Measurements from ENCODE around the gene C10orf90. TPM values are rescaled to one million over a fixed set of nuclear protein-coding genes. Genes with fewer than 3 reads are reported as not detected.

C10orf90 gene
- total RNA-seq, 1 donor from 2014 or later: not detected

DNA sequence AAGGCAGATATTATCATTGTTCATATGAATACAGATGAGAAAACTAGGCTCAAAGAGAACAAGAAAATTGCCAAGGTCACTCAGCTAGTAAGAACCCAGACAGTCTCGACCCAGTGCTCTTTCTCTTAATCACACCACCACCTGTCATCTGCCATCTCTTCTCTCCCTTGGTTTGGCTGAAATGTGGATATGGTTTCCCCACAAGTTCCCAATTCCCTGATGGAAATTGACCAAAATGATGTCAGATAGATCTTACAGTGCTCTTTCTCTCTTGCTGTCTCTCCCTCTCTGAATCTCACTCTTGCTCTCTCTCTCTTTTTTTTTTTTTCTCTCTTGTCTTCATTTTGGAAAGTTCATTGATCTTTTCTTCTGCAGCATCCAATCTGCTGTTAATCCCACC, 9.1 kb downstream of the C10orf90 start:
- Histone ChIP-seq H3K4me3 (no peak overlapping the region), H3K27ac (no peak overlapping the region), H3K9me3 (no peaks in the 10 kb centered on the region), H3K4me1 (no peaks in the 10 kb centered on the region), H3K36me3 (no peaks in the 10 kb centered on the region), H3K27me3 (ENCODE audit: low read depth) (no peaks in the 10 kb centered on the region)
- intact Hi-C loops (cut with DNase I): no loop called here
- ATAC-seq (no peak), DNase-seq (no peak)
- TF ChIP-seq, protein P1, sequence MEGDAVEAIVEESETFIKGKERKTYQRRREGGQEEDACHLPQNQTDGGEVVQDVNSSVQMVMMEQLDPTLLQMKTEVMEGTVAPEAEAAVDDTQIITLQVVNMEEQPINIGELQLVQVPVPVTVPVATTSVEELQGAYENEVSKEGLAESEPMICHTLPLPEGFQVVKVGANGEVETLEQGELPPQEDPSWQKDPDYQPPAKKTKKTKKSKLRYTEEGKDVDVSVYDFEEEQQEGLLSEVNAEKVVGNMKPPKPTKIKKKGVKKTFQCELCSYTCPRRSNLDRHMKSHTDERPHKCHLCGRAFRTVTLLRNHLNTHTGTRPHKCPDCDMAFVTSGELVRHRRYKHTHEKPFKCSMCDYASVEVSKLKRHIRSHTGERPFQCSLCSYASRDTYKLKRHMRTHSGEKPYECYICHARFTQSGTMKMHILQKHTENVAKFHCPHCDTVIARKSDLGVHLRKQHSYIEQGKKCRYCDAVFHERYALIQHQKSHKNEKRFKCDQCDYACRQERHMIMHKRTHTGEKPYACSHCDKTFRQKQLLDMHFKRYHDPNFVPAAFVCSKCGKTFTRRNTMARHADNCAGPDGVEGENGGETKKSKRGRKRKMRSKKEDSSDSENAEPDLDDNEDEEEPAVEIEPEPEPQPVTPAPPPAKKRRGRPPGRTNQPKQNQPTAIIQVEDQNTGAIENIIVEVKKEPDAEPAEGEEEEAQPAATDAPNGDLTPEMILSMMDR (IDR thresholded peaks at IDR 0.05): no peak

DNA sequence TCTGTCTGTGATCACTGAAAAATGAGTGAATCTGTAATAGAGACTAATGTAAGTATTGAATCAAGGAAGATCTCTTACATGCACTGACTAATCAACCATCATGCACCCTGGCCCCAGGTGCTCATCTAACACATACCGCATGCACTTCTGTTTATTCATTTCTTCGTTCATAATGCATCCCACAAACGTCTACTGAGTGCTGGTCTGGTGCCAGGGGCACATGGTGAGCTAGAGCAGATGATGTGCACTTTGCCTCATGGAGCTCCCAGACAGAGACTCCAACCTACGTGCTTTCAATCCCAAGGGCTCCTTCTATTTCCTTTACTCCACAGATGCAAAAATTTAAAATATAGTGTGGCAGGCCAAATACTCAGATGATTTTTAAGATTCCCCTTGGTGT, 10.7 kb downstream of the C10orf90 start:
- no peak overlapping the region for H3K4me3 ChIP-seq
- no peaks in the 10 kb centered on the region for H3K9me3 ChIP-seq
- H3K27me3 ChIP-seq (ENCODE audit: low read depth): no peaks in the 10 kb centered on the region
- DNase-seq (no peak), ATAC-seq (no peak)
- no peak overlapping the region for H3K27ac ChIP-seq
- no peaks in the 10 kb centered on the region for H3K4me1 ChIP-seq
- TF ChIP-seq, protein P1 (IDR thresholded peaks at IDR 0.05): no peak
- intact Hi-C loops (cut with DNase I): no loop called here
- H3K36me3 ChIP-seq: no peaks in the 10 kb centered on the region

DNA sequence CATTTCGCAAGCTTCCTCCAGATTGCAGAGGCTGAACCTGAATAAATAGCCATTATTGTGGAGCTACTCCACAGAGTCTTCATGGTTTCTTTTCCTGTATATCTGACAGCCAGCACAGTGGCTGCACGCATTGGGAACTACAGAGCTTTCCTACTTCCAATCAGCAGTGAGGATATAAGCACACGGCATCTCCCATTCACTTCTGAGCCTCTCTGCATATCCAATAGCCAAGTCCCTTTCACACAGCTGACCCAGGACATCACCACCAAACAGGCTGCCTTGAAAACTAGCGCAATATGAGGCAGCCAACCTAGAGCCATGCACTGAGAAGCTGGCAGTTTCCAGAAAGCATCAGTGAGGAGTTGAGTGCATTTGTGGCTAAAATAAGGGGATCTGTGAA, 11.6 kb downstream of the C10orf90 start:
- Histone ChIP-seq H3K36me3 (no peaks in the 10 kb centered on the region), H3K4me3 (no peak overlapping the region), H3K27me3 (ENCODE audit: low read depth) (no peaks in the 10 kb centered on the region), H3K27ac (no peak overlapping the region), H3K9me3 (no peaks in the 10 kb centered on the region), H3K4me1 (no peaks in the 10 kb centered on the region)
- no peak for ATAC-seq
- DNase-seq: no peak
- TF ChIP-seq, protein P1 (IDR thresholded peaks at IDR 0.05): no peak
- intact Hi-C loops (cut with DNase I): no loop called here

GRCh38 chr10:126654579-126654978, 15.9 kb downstream of the C10orf90 start:
- intact Hi-C loops (cut with DNase I): no loop called here
- Histone ChIP-seq H3K4me3 (no peak overlapping the region), H3K4me1 (no peaks in the 10 kb centered on the region), H3K36me3 (no peaks in the 10 kb centered on the region), H3K9me3 (no peaks in the 10 kb centered on the region), H3K27ac (no peak overlapping the region), H3K27me3 (ENCODE audit: low read depth) (no peaks in the 10 kb centered on the region)
- no peak for DNase-seq
- TF ChIP-seq, protein P1 (IDR thresholded peaks at IDR 0.05): no peak
- peak in 1 of 2 donors; percentile 36 for ATAC-seq

DNA sequence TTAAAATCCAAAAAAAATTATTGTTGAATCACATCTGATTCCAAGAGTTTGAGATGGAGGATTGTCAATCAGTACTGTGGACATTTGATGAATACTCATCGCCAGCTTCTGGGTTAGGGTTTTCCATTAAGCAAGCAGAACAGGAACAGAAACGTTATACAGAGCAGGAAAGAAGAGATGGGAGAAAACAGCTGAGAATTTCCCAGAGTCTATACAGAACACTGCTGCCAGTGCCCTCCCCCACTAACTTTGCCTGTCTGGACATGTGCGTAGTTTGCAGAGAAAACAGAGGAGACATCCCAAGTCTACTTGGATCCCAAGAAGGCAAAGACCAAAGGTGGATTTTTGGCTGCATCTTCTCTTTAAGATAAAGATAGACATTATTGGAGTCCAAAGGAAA, 19.0 kb downstream of the C10orf90 start:
- DNase-seq (no peak), ATAC-seq (no peak)
- Histone ChIP-seq H3K36me3 (no peaks in the 10 kb centered on the region), H3K27me3 (ENCODE audit: low read depth) (no peaks in the 10 kb centered on the region), H3K4me3 (no peak overlapping the region), H3K4me1 (no peaks in the 10 kb centered on the region), H3K9me3 (no peaks in the 10 kb centered on the region), H3K27ac (no peak overlapping the region)
- intact Hi-C loops (cut with DNase I): no loop called here
- TF ChIP-seq, protein P1 (IDR thresholded peaks at IDR 0.05): no peak

DNA sequence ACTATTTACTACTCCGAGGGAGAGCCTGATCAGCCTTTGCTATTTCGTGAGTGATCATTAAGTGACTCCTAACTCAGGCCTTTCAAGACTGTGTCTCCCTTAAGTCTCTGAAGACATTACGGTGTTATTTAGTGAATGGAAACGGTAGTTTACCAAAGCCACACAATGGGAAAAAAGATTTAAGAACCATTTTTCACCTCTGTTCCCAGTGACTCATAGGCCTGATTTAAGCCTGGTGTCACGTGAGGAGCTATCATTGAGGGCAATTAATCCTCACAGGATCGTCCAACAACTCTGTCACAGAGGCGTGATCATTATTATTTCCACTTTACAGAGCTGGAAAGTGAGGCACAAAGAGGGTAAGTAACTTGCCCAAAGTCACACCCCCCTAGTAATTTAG, 20.3 kb downstream of the C10orf90 start:
- ATAC-seq (no peak), DNase-seq (no peak)
- Histone ChIP-seq H3K27me3 (ENCODE audit: low read depth) (no peaks in the 10 kb centered on the region), H3K36me3 (no peaks in the 10 kb centered on the region), H3K4me3 (no peak overlapping the region), H3K4me1 (no peaks in the 10 kb centered on the region), H3K9me3 (no peaks in the 10 kb centered on the region), H3K27ac (no peak overlapping the region)
- intact Hi-C loops (cut with DNase I): no loop called here
- TF ChIP-seq, protein P1 (IDR thresholded peaks at IDR 0.05): no peak

Data from lower lobe of right lung (tissue), 2 donors.